HG02938 (cell line): ENCODE measurements around the gene ABCG1.

Experiments
- ATAC-seq: cut with Tn5 transposase; IDR thresholded peaks from one replicate; pipeline ENCODE4 v1.9.1; 2021; ENCODE audit warnings: mild to moderate bottlenecking, moderate library complexity; ENCODE audit not compliant: unreplicated experiment

The ABCG1 gene

GRCh38 chr21:42250422-42251403 is 31.8 kb downstream of the ABCG1 start:
- no peak for ATAC-seq

GRCh38 chr21:42251654-42252324 is 32.8 kb downstream of the ABCG1 start:
- no peak for ATAC-seq

GRCh38 chr21:42252325-42252654 is 33.4 kb downstream of the ABCG1 start:
- no peak for ATAC-seq

- no peak for ATAC-seq
Observed at GRCh38 chr21:42252778-42253340, 33.9 kb downstream of the ABCG1 start.

GRCh38 chr21:42253466-42253865 is 34.5 kb downstream of the ABCG1 start:
- ATAC-seq, result no peak

- no peak for ATAC-seq
Observed at GRCh38 chr21:42254083-42254482, 35.1 kb downstream of the ABCG1 start.

- no peak for ATAC-seq
Observed at GRCh38 chr21:42254651-42255601, 36.0 kb downstream of the ABCG1 start.

GRCh38 chr21:42255825-42256224 is 36.9 kb downstream of the ABCG1 start:
- no peak for ATAC-seq

GRCh38 chr21:42256316-42256715 is 37.4 kb downstream of the ABCG1 start:
- no peak for ATAC-seq

- no peak for ATAC-seq
Observed at GRCh38 chr21:42257091-42257765, 38.3 kb downstream of the ABCG1 start.

GRCh38 chr21:42258150-42258884 is 39.4 kb downstream of the ABCG1 start:
- ATAC-seq, result no peak

- ATAC-seq, result no peak
Observed at GRCh38 chr21:42258885-42259407, 40.0 kb downstream of the ABCG1 start.

- ATAC-seq, result no peak
Observed at GRCh38 chr21:42260121-42260520, 41.2 kb downstream of the ABCG1 start.

- no peak for ATAC-seq
Observed at GRCh38 chr21:42261829-42262200, 42.9 kb downstream of the ABCG1 start.

- no peak for ATAC-seq
Observed at GRCh38 chr21:42262831-42263231, 43.9 kb downstream of the ABCG1 start.

- no peak for ATAC-seq
Observed at GRCh38 chr21:42263591-42264131, 44.7 kb downstream of the ABCG1 start.

GRCh38 chr21:42264245-42265195 is 45.6 kb downstream of the ABCG1 start:
- ATAC-seq, result no peak
